ENCODE results near the gene PRSS12.
A peak's percentile ranks its signal among the peaks of the same experiment; 100 is the strongest.
"Not testable (repeated sequence)": the region's sequence is repeated elsewhere in the genome, so short reads cannot be mapped to it uniquely, and the experiment has no call there.

Gene PRSS12

DNA sequence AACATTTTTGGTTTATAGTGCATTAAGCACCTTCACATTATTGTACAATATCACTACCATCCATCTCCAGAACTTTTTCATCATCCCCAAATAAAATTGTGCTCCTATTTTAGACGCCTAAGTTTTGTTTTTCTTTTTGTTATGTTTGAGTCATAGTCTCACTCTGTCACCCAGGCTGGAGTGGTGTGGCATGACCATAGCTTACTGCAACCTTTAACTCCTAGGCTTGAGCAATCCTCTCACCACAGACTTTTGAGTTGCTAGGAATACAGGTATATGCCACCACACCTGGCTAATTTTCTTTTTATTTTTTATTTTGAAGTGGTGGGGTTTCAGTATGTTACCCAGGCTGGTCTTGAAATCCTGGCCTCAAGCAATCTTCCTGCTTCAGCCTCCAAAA is 33.9 kb downstream of the PRSS12 start:
- DNase-seq: no peak

DNA sequence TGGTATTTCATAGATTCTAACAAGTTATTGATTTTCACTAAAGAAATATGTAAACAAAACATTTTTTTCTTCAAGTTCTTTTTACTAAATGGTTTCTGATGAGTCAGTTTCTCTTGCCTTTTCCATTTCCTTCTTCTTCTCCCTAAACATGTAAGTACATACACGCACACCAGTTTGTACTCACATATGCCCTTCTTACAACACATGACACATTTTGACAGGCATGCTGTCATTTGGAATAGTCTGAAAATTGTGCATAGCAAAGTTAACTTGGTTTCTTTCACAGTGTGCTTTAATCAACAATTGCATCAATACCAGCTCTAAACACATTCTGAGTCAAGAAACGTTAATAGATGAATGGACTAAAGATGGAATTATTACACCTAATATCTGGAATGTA is 35.1 kb downstream of the PRSS12 start:
- DNase-seq: no peak

DNA sequence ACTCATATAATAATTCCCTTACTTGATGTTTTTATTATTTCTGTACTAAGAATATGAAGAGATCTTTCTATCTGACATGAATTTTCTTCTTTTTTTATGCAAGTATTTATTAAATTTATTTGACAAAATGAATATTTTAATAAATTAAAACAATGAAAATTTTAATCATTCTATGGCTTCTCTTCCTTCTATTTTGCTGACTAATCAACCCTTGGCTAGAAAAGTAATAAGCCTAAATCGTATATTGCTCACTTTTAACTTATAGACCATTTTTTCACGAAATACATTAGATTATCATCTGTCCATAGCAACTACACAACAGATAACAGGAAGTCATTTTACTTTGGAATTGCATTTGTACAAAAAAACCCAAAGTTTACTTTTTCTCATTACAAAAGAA is 38.6 kb downstream of the PRSS12 start:
- DNase-seq: no peak

DNA sequence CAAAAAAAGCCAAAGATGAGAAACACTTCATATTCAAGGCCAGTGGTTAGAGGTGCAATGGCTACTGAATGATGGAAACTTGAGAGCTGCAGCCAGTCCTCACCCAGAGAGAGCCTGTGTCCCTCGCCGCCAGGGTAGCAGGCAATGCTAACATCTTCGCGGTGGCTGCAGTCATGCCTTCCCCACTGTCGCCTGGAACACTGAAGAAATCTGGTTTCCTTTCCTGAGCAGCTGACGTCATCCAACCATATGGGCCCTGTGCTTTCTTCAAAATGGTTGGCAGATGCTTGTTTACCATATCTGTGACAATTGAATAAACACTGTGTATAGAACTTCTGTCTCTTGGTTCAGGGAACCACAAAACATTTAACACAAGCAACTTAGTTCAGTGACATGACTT is 39.7 kb downstream of the PRSS12 start:
- no peak for DNase-seq

DNA sequence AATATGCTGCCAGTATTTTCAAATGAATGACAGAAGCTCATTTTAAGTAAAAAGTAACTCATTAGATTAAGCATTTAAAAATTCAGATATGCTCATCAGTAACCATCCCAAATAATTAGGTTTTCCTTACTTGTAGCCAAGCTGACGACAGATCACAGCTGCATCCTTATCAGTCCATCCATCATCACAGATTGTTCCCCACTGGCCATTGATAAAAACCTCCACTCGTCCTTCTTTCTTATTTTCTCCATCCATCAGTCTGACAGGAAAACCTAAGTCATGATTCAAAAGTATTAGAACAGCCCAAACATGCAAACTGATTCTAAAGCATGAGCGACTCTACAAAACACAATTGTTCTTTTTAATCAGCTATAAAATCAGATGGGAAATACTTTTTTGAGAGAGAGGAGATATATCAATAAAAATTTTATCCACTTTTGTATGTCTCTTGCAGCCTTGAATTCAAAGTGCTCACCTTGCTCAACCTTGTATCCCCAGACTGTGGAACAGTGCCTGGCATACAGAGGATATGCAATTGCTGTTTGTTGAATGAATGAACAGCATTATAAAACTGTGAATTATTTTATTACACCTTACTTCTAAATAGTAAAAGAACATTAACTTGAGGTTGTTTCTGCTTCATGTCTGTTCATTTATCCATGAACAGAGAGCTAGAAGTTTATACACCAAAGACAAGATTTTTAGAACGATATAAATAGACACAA is 44.3 kb downstream of the PRSS12 start:
- no peak for DNase-seq

DNA sequence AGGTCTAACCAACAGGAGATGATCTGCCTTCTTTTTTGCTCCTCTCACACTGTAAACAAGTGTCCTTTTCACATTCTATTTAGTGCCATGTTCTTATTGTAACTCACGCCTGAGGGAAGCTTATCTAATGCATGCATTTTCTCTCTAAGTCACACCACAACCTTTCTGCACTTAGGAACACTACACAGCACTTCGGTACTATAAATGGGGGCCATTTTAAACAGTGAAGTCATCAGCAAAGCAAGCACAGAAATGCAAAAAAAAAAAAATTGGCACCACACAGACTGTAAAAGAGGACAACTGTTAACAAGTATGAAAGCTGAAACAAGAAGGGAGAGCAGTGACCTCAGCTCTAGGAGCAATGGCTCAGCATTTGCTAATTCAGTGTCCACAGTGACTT is 45.2 kb downstream of the PRSS12 start:
- no peak for DNase-seq

DNA sequence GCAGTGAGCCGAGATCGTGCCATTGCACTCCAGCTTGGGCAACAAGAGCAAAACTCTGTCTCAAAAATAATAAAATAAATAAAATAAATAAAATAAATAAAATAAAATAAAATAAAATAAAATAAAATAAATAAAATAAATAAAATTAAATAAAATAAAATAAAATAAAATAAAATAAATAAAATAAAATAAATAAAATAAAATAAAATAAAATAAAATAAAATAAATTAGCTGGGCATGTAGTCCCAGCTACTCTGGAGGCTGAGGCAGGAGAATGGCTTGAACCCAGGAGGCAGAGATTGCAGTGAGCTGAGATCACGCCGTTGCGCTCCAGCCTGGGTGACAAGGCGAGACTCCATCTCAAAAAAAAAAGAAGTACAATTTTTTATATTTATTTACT is 53.2 kb downstream of the PRSS12 start:
- DNase-seq: not testable (repeated sequence)

DNA sequence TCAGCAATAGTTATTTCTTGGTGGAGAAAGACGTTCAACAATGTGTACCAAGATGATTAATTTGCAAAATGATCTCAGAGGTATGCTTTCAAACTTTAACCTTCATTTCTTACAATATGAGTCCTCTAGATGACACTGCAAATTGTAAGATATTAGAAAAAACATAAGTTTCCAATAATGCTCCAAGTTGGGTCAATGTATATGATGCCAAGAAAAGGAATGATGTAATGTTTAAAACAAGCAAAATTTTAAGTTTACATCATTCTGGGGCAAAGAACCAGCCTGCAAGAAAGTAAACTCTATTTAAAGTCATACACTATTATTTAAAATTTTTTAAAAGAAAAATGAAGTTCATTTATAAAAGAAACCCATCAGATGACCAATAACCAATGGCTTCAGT is 56.1 kb downstream of the PRSS12 start:
- DNase-seq: no peak

DNA sequence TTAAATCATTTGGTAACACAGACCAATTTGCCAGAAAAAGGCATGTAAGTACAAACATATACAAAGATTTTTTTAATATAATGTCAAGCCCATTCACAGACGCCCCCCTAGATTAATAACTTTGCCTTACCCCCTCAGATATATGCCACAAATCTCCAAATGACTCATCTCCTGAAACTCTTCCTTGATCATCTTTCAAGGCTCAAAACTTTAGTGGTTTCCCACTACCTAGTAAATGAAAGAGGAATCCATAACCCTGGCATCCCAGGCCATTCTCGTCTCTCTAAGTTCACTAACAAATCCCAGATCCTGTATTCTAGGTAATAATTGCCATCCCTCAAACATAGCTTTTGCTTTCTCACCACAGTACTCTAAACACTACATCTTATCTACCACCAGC is 61.9 kb downstream of the PRSS12 start:
- DNase-seq: no peak

DNA sequence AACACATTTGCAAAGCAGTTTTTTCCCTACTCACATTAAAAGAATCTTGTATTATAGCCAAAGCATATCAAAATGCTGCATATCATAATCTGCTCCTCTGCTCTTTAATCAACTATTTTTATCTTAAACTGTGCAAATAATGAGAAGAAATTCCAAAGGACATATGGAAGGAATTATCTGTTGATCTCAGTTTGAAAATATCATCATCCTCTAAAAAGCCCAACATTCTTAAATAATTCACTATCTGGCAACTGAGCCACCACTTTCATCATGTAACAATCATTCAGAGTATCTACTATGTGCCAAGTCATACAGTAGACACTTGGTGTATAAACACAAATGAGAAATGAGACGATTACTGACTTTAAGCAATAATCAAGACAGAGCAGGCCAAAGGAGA is 63.0 kb downstream of the PRSS12 start:
- no peak for DNase-seq

DNA sequence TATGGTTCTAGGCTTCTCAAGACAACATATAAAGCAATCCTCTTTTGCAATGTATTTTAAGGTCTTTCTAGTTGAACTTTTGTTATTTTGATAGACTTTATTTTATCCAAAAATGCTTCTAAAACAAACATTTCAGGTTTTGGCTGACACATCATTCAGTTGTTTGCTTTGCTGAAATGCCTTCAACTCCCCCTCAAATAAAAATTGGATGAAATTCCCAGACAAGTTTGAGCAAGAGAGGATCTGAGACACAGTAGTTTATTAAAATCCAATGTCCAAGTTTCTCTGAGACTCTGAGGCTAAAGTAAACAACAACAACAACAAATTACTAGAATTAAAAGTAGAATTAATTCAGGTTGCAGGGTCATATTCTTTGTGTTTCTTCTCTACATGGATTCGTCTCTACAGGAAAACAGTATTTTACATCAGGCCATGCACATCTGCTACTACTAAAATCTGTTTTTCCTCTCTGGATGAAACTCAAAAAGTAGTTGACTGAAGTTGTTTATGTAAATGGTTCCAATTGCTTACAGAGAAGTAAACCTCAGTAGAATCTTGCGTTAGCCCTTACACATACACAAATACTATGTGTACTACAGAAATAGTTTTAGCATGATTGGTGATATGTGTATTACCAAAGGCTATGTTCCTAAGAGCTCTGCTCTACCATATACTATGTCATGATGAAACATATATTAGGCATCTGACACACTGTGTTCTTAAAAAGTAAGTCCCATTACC is 64.9 kb downstream of the PRSS12 start:
- no peak for DNase-seq

DNA sequence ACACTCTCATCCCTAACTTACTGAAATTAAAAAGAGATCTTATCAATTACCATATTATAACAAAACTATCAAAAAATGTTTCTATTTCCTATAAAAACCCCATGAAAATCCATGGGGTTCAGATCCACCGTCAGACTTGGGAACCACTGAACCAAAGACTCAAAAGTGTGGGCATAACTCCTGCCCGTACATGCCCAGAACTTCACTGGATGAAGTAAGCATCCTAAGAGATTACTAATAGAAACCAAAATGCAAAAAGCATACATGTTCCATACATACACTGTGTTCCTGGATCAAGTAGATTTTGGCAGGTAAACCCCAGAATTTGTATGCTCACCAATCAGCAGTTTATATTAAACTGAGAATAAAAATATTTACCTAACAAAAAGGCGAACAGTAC is 66.1 kb downstream of the PRSS12 start:
- DNase-seq: no peak

DNA sequence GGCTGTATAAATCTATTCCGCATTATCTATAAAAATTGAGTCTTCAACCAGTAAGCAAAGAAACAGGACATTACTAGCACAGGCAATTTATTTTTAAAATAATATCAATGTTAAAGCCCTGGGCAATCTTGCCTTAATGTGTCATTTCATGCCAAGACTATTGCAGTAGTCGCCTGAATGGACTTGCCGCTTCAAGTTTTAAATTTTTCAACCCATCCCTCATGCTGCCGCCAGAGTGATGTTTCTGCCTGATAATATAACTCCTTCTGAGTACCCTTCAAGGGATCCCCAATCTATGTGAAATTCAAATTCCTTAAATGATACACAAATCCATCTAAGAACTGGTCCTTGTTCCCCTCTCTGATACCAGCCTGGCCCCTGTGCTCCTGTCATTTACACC is 66.9 kb downstream of the PRSS12 start:
- DNase-seq: no peak

DNA sequence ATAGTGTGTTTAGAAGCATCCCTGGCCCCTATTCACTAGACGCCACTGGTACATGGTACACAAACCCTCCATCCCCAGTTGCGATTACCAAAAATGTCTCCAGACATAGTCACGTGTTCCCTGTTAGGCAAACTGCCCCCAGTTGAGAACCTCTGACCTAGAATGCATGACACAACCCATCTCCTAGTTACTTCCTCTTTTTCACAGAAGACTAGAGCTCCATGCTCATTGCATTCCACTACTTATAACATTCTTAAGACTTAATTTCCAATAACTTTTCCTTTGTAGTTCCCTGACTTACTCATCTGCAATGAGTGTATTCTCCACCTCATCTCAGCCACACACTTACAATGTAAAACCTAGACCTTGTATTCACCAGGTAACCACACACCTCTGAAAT is 68.6 kb downstream of the PRSS12 start:
- DNase-seq: no peak

DNA sequence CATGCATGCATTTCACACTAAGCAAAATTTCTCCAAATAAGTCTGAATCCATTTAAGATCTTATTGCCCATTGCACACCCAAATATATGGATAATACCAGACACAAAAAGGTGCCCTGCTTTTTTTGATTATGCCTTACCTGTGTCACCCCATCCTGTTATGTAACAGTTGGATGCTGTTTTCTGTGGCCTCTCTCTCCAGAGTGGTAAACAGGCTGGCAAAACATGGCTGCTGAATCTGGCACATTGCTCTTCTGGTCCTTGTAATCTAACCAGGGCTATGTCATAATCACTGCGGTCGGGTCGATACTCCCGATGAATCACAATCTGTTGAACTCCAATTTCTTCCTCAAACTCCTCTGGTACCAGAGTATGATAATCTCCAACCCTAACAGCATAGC is 70.1 kb downstream of the PRSS12 start:
- no peak for DNase-seq

DNA sequence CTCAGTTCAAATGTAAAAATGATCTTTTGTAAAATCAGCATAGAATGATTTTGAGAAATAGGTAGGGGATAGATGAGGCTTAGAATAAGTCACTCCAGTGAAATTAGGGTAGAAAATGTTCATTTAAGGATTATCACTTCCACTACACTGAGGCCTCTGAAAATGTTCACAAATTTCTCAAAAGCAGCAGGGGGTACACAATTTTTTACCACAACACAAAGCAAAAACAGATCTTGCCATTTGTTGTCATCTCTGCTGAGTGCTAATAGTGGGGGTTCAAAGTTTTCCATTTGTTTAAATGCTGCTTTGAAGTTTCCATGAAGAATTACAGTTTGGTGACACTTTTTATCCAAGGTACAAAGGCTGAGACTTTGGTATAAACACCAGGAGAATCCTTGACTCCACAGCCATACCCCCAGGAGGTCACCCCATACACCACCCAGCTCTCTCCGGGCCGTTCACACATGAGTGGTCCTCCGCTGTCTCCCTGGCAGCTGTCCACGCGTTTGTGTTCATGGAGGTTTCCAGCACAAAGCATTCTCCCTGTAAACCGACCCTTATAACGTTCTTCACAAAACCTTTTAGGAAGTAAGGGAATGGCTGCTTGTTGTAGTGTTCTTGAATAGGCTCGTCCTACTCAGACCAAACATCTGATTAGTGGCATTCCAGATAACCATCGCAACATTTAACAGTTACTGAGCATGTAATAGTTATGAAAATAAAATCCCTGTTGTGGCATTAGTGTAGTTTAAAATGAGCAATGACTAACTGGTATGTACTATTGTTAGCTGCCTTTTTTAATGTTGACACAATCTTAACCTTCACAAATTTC is 71.0 kb downstream of the PRSS12 start:
- no peak for DNase-seq

DNA sequence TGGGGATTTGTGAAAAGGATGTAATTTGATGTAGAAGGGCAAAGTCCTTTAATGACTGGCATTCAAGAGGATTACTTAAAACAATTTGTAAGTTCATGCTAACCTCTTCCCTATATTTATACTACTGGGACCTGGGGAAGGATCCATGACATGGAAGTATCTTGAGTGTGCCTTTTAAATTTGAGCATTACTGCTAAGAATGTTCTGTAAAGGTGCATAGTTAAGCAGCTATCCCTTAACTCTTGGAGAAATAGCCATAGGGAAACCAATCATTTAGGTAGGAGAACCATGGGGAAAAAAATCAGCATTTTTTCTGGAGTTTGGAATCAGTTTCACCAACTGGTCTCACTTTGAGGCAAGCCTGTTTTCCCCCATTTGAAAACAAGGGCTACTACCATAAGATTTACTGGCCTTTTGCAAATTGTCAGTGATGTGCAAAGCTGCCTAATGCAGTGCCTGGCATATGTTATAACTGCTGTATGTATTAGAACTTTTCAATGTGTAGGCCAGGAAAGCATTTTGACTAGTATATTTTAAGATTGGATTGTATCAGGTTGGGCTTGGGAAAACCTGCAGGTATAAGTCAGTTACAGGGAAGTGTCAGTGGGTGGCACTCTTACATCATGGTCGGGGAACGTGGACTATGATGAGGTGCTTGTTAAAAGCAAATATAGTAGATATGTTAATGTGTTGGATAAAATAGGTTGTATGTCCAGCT is 72.1 kb downstream of the PRSS12 start:
- no peak for DNase-seq

DNA sequence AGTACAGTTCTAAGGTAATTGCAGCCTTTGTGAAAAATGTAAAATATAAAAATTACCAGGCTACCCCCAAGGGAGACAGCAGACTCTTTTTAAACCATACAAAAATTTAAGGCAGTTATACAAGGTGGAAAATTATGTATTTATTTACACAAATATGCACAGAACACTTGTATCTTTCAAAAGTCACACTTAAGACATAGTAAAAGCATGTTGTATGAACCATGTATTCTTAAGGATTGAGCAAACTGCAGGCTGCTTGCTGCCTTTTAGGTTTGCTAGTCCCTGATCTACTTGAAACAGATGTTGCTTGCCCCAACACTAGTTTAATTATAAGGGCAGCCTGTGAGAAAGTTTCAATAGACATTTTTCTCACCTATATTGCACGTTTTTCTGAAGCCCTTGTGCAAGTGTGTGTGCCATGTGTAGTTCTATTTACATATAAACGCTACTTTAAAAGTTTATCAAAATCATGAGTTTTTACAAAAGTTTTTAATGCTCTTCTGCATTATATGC is 72.8 kb downstream of the PRSS12 start:
- DNase-seq: no peak

DNA sequence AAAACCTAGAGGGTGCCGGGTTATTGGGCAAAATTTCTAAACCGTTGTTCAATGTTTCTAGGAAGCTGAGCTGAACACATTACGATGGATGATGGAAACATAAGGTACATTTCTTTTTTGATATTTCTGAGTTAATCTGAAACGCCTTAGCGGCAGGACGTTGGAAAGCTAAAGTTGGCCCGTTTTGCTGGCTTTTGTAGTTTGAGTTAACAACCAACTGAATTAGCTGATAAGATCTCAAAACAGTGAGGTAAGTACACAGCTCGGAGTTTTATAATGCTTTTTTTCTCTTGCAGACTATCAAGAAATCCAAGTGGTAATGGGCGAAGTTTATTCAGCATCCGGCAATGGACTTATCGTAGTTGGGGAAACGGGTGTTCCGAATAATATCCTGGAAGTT is 73.5 kb downstream of the PRSS12 start:
- DNase-seq: no peak

DNA sequence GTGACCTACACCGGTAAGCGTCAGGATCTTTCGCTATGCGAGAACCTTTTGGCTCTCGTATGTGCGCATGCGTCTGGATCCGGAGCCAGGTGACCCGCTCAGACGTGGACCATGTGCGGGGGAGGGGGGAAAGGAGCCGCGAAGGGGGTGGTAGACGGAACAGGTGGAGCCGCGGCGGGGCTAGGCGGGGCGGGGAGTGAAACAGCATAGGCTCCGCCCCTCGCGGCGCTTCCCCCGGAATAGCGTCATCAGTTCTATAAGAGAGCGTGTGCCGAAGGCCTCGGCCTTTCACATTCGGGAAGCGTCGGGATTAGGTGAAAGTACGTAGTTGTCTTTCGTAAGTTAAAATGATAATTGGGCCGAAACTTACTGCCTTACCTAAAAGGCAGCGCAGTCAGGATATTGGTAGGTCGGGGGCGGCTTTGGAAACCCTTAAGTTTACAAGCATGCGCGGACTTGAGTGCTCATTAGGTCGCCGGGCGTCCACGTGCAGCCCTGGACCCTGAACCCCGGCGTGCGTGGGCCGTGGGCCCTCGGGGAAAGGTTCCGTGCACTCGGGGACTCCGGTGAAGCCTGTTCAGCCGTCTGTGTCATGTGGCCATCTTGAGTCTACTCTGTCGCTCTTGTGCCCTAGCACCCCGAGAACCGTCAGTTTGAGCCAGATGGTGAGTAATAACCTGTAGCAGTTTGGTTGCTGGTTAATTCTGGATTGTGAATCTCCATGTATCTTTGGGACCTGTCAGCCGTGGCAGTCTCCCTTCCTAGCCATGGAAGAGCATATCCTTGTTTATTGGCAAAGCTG is 74.1 kb downstream of the PRSS12 start:
- DNase-seq: peak; percentile 95

DNA sequence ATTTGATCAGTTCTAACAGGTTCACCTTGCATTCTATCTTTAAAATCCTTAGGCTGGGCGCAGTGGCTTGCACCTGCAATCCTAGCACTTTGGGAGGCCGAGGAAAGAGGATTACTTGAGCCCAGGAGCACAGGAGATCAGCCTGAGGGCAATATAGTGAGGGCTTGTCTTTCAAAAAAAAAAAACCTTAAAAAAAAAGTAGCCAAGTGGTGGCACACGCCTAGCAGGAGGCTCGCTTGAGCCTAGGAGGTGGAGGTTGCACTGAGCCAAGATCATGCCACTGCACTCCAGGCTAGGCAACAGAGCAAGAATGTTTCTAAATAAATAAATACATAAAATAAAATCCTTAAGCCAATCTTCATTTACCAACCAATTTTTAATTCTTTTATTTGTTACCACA is 75.6 kb downstream of the PRSS12 start:
- DNase-seq: no peak

DNA sequence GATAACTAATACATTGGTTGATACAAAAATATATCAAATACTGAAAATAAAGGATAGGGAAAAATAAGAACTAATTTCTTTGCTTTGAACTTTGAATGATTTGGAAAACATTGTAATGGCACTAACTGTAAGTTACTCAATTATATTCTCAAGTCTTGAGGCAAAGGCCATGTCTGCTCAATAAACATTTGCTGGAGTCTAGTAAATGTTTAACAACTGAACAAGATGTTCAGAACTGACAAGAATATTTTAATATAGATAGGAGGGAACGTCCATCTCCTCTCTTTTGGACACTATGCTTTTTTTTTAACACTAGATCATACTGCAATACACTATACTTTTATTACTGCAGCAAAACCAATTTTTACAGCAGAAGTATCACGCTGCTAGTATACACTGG is 76.2 kb downstream of the PRSS12 start:
- DNase-seq: no peak
